CD14-positive monocyte (primary cell): Measurements from ENCODE around the gene PCTP. TPM values are rescaled to one million over a fixed set of nuclear protein-coding genes. Genes with fewer than 3 reads are reported as not detected.

Experiments used
- DNase-seq, 3 donors: peaks; one replicate each; pipeline ENCODE4 v3.0.0-alpha.2; 2011 to 2022
- H2AFZ ChIP-seq: 2 replicates; pipeline ENCODE4 v1.6.0; 2012; ENCODE audit warnings: mild to moderate bottlenecking, low read depth, low read length, inconsistent platforms; ENCODE audit not compliant: insufficient read depth, poor library complexity, severe bottlenecking
- H3K27ac ChIP-seq, 2 donors: 1 replicate in 1 of 2; 2 replicates in 1 of 2; pipeline ENCODE4 v1.5.1; 2012 to 2013; ENCODE audit warnings: low read length in 2 of 2, control low read depth in 1 of 2, inconsistent platforms in 1 of 2, low read depth in 1 of 2, mild to moderate bottlenecking in 1 of 2
- H3K27me3 ChIP-seq, 2 donors: one replicate each; pipeline versions ENCODE4 v1.6.0 to v1.6.1; 2011 to 2013; ENCODE audit warnings: low read length in 2 of 2; ENCODE audit not compliant: control insufficient read depth in 2 of 2, insufficient read depth in 2 of 2
- H3K36me3 ChIP-seq, 2 donors: replicated peaks in 1 of 2; 1 replicate in 1 of 2; 2 replicates in 1 of 2; pipeline versions ENCODE4 v1.5.1 to v1.6.1; 2012 to 2013; ENCODE audit warnings: low read length in 2 of 2, control low read depth in 1 of 2, inconsistent platforms in 1 of 2, mild to moderate bottlenecking in 1 of 2; ENCODE audit not compliant: insufficient read depth in 2 of 2, control insufficient read depth in 1 of 2
- H3K4me1 ChIP-seq, 2 donors: 1 replicate in 1 of 2; 2 replicates in 1 of 2; pipeline versions ENCODE4 v1.5.1 to v1.6.1; 2012 to 2013; ENCODE audit warnings: low read length in 2 of 2, control low read depth in 1 of 2, inconsistent platforms in 1 of 2, mild to moderate bottlenecking in 1 of 2, moderate library complexity in 1 of 2; ENCODE audit not compliant: insufficient read depth in 2 of 2, control insufficient read depth in 1 of 2
- H3K4me2 ChIP-seq: replicated peaks from 2 replicates; pipeline ENCODE3; 2012; ENCODE audit warnings: low read length, moderate library complexity, mild to moderate bottlenecking; ENCODE audit not compliant: poor library complexity, severe bottlenecking; ENCODE audit errors: extremely low read depth
- H3K4me3 ChIP-seq, 3 experiments: fragments of 200-600 bp in 1 of 3; sonication (generic) in 1 of 3; replicated peaks in 1 of 3; 1 replicate in 2 of 3; 2 replicates in 1 of 3; pipeline ENCODE4 v1.5.1; 2011 to 2013; ENCODE audit warnings: low read length in 3 of 3, mild to moderate bottlenecking in 3 of 3, control low read depth in 2 of 3, low read depth in 2 of 3, inconsistent platforms in 1 of 3, moderate library complexity in 1 of 3
- H3K79me2 ChIP-seq: 2 replicates; pipeline ENCODE4 v1.6.0; 2012; ENCODE audit warnings: mild to moderate bottlenecking, control low read depth, inconsistent platforms, low read length, moderate library complexity; ENCODE audit not compliant: insufficient read depth
- H3K9ac ChIP-seq: 2 replicates; pipeline ENCODE4 v1.6.0; 2017; ENCODE audit warnings: low read length, mild to moderate bottlenecking; ENCODE audit not compliant: insufficient read depth, poor library complexity, severe bottlenecking
- H3K9me3 ChIP-seq, 2 donors: replicated peaks in 1 of 2; 1 replicate in 1 of 2; 2 replicates in 1 of 2; pipeline versions ENCODE4 v1.5.1 to v1.6.1; 2012 to 2013; ENCODE audit warnings: low read length in 2 of 2, control low read depth in 1 of 2; ENCODE audit not compliant: control insufficient read depth in 1 of 2, insufficient read depth in 1 of 2
- H4K20me1 ChIP-seq: 2 replicates; pipeline ENCODE4 v1.6.0; 2012; ENCODE audit warnings: mild to moderate bottlenecking, low read length, control low read depth, moderate library complexity; ENCODE audit not compliant: insufficient read depth
- H3K27ac Mint-ChIP-seq, 7 donors: one replicate each; pipeline ENCODE4 v1.8.0; 2020; ENCODE audit warnings: mild to moderate bottlenecking in 7 of 7, mixed read lengths in 7 of 7, moderate library complexity in 6 of 7, inconsistent platforms in 2 of 7
- H3K27me3 Mint-ChIP-seq, 3 donors: one replicate each; pipeline ENCODE4 v1.8.0; 2021 to 2022; ENCODE audit warnings: low read depth in 3 of 3, mild to moderate bottlenecking in 3 of 3, mixed read lengths in 3 of 3, moderate library complexity in 3 of 3, inconsistent platforms in 1 of 3
- H3K36me3 Mint-ChIP-seq, 2 donors: one replicate each; pipeline ENCODE4 v1.8.0; 2020; ENCODE audit warnings: mixed read lengths in 2 of 2, inconsistent platforms in 1 of 2, mild to moderate bottlenecking in 1 of 2
- H3K4me1 Mint-ChIP-seq: one replicate; pipeline ENCODE4 v1.8.0; 2020; ENCODE audit warnings: mild to moderate bottlenecking, mixed read lengths
- H3K4me3 Mint-ChIP-seq, 2 donors: one replicate each; pipeline ENCODE4 v1.8.0; 2020; ENCODE audit warnings: mild to moderate bottlenecking in 2 of 2, mixed read lengths in 2 of 2, moderate library complexity in 1 of 2
- H3K9me3 Mint-ChIP-seq, 7 donors: one replicate each; pipeline ENCODE4 v1.8.0; 2020 to 2022; ENCODE audit warnings: mixed read lengths in 7 of 7, mild to moderate bottlenecking in 6 of 7, moderate library complexity in 6 of 7, inconsistent platforms in 2 of 7
- WGBS: methylation state at CpG from one replicate; pipeline ENCODE4 v1.1.5; 2013; ENCODE audit warnings: missing lambda C conversion rate; ENCODE audit not compliant: insufficient coverage; 5-methylcytosine and 5-hydroxymethylcytosine counted together
- intact Hi-C, 2 donors: fragments of 100-400 bp; cut with micrococcal nuclease; formaldehyde crosslinking; loops; one replicate each; pipeline versions ENCODE4 v1.15.0 to v1.15.1; 2023
- polyA plus RNA-seq, 3 donors: library from polyadenylated mRNA; depleted of rRNA in 1 of 3; unstranded in 2 of 3; stranded (reverse) in 1 of 3; fragments of 300-500 nt in 2 of 3; fragments of >200 nt in 1 of 3; fragmentation: Illumina TruSeq in 2 of 3; gene quantifications; 1 replicate in 2 of 3; 2 replicates in 1 of 3; pipeline ENCODE4 v1.2.3, GENCODE V29; 2012 to 2021
- TF ChIP-seq, protein P1 (sequence below): fragments of 200-600 bp; IDR thresholded peaks from one replicate; pipeline ENCODE4 v1.8.0; 2022; ENCODE audit warnings: antibody characterized with exemption, mild to moderate bottlenecking

Gene PCTP
- polyA plus RNA-seq, 3 donors, result 16.5 to 54.2 (median 35.4) TPM

DNA sequence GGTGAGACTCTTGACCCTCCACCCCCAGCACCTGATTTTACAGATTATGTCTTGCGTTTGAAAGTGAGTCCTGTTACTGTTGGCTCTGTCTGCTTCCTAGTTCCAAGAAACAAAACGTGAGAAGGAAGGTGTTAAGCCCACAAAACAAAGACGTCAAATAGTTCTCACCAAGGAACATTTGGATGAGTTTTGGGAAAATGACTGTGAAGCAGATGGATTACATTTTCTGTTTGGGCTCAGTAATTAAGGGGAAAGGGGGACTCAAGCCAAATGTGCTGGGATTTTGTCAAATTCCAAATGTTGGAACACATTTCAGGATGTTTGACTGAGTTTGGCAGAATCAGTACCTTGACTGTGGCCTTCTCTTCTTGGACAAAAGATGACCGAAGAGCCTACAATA, 71.2 kb downstream of the PCTP start:
- Mint-ChIP-seq H3K36me3 (no peaks in the 10 kb centered on the region), H3K27ac (no peak overlapping the region), H3K4me3 (no peak overlapping the region), H3K4me1 (peaks cover under 1% of the 10 kb centered on the region), H3K27me3 (no peaks in the 10 kb centered on the region), H3K9me3 (peaks cover 0 to 4% (median 0%) of the 10 kb centered on the region in 7 donors)
- no peak for DNase-seq
- H3K79me2 ChIP-seq, result no peaks in the 10 kb centered on the region
- no peak overlapping the region for H2AFZ ChIP-seq
- H3K4me3 ChIP-seq, result no peak overlapping the region
- H3K36me3 ChIP-seq, result no peaks in the 10 kb centered on the region
- H3K4me1 ChIP-seq, result no peaks in the 10 kb centered on the region
- intact Hi-C loops, result no loop called here
- WGBS, result 81% methylated on average over 3 of the region's 4 CpGs
- no peaks in the 10 kb centered on the region for H4K20me1 ChIP-seq
- H3K9me3 ChIP-seq, result no peaks in the 10 kb centered on the region
- H3K27ac ChIP-seq, result no peak overlapping the region
- TF ChIP-seq, protein P1, sequence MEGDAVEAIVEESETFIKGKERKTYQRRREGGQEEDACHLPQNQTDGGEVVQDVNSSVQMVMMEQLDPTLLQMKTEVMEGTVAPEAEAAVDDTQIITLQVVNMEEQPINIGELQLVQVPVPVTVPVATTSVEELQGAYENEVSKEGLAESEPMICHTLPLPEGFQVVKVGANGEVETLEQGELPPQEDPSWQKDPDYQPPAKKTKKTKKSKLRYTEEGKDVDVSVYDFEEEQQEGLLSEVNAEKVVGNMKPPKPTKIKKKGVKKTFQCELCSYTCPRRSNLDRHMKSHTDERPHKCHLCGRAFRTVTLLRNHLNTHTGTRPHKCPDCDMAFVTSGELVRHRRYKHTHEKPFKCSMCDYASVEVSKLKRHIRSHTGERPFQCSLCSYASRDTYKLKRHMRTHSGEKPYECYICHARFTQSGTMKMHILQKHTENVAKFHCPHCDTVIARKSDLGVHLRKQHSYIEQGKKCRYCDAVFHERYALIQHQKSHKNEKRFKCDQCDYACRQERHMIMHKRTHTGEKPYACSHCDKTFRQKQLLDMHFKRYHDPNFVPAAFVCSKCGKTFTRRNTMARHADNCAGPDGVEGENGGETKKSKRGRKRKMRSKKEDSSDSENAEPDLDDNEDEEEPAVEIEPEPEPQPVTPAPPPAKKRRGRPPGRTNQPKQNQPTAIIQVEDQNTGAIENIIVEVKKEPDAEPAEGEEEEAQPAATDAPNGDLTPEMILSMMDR, result no peak
- no peak overlapping the region for H3K4me2 ChIP-seq
- no peaks in the 10 kb centered on the region for H3K27me3 ChIP-seq
- H3K9ac ChIP-seq, result no peak overlapping the region

DNA sequence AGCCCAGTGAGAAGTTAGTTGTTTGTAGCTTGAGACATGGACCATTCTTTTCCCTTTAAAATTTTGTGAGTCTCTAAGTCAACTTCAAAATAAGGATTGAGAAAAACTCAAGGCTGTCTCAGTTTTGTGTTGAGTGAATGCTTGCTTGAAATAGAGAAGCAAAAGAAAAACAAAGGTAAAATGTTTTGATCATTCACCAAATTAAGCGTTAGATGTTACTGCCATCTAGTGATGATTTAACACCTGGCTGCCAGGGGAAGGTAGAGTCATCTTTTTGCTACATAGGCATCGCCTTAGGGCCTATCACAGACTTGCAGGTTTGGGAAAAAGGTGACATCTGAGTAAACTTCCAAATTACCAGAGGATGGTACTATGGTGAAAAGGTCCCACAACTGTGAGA, 74.4 kb downstream of the PCTP start:
- no peaks in the 10 kb centered on the region for H4K20me1 ChIP-seq
- H3K4me1 ChIP-seq, result no peaks in the 10 kb centered on the region
- H3K27me3 Mint-ChIP-seq, result no peaks in the 10 kb centered on the region
- H3K27ac Mint-ChIP-seq, result no peak overlapping the region
- no peaks in the 10 kb centered on the region for H3K36me3 Mint-ChIP-seq
- H3K4me2 ChIP-seq, result no peak overlapping the region
- no peak overlapping the region for H2AFZ ChIP-seq
- no peak overlapping the region for H3K9ac ChIP-seq
- H3K27me3 ChIP-seq, result no peaks in the 10 kb centered on the region
- DNase-seq, result no peak
- H3K4me3 Mint-ChIP-seq, result no peak overlapping the region
- TF ChIP-seq, protein P1, result no peak
- peaks cover 0 to 4% (median 0%) of the 10 kb centered on the region in 7 donors for H3K9me3 Mint-ChIP-seq
- no peaks in the 10 kb centered on the region for H3K79me2 ChIP-seq
- intact Hi-C loops, result no loop called here
- H3K4me3 ChIP-seq, result no peak overlapping the region
- H3K36me3 ChIP-seq, result no peaks in the 10 kb centered on the region
- no peak overlapping the region for H3K27ac ChIP-seq
- H3K4me1 Mint-ChIP-seq, result no peaks in the 10 kb centered on the region
- no peaks in the 10 kb centered on the region for H3K9me3 ChIP-seq
- WGBS, result no CpG with 5 or more reads among the region's 2 CpGs

Other genes starting within 250 kb of the PCTP start
- not detected for gene SMIM36, start 239.6 kb upstream of the PCTP start, polyA plus RNA-seq
- not detected for gene TMEM100, start 28.2 kb upstream of the PCTP start, polyA plus RNA-seq